H9 (cell line): Measurements from ENCODE around the gene OR2F2. TPM values are rescaled to one million over a fixed set of nuclear protein-coding genes. Genes with fewer than 3 reads are reported as not detected.

ENCODE experiments used
- DNase-seq: peaks from one replicate; pipeline ENCODE4 v3.0.0-alpha.2; 2017
- H2AFZ ChIP-seq: one replicate; pipeline ENCODE4 v1.6.1; 2013; ENCODE audit warnings: mild to moderate bottlenecking, low read length, control low read depth, moderate library complexity
- H2AK5ac ChIP-seq: 2 replicates; pipeline ENCODE4 v1.6.1; 2013; ENCODE audit warnings: low read length, control low read depth, mixed read lengths; ENCODE audit not compliant: insufficient read length
- H2BK120ac ChIP-seq: one replicate; pipeline ENCODE4 v1.6.1; 2013; ENCODE audit warnings: low read depth, mild to moderate bottlenecking, low read length, control low read depth, inconsistent platforms; ENCODE audit not compliant: poor library complexity, severe bottlenecking
- H2BK12ac ChIP-seq: 2 replicates; pipeline ENCODE4 v1.6.1; 2013; ENCODE audit warnings: low read length, control low read depth, mixed read lengths, low read depth; ENCODE audit not compliant: insufficient read length
- H2BK15ac ChIP-seq: 2 replicates; pipeline ENCODE4 v1.6.1; 2013; ENCODE audit warnings: low read depth, low read length, control low read depth
- H2BK20ac ChIP-seq: one replicate; pipeline ENCODE4 v1.6.1; 2013; ENCODE audit warnings: low read depth, mild to moderate bottlenecking, low read length, control low read depth, inconsistent platforms; ENCODE audit not compliant: poor library complexity, severe bottlenecking
- H2BK5ac ChIP-seq: 2 replicates; pipeline ENCODE4 v1.6.1; 2013; ENCODE audit warnings: low read length, control low read depth, mixed read lengths; ENCODE audit not compliant: insufficient read length
- H3K14ac ChIP-seq: 2 replicates; pipeline ENCODE4 v1.6.1; 2013; ENCODE audit warnings: low read length, control low read depth; ENCODE audit not compliant: insufficient read depth
- H3K18ac ChIP-seq: 2 replicates; pipeline ENCODE4 v1.6.1; 2013; ENCODE audit warnings: low read depth, mild to moderate bottlenecking, mixed read lengths, low read length, control low read depth; ENCODE audit not compliant: insufficient read length
- H3K23ac ChIP-seq: 2 replicates; pipeline ENCODE4 v1.6.1; 2013; ENCODE audit warnings: low read length, control low read depth, mixed read lengths, low read depth; ENCODE audit not compliant: insufficient read length
- H3K23me2 ChIP-seq: 2 replicates; pipeline ENCODE4 v1.6.1; 2013; ENCODE audit warnings: low read depth, mild to moderate bottlenecking, mixed read lengths, low read length, control low read depth; ENCODE audit not compliant: insufficient read length, poor library complexity, severe bottlenecking
- H3K27ac ChIP-seq: 2 replicates; pipeline ENCODE4 v1.5.1; 2013; ENCODE audit warnings: low read length, control low read depth, mixed read lengths, low read depth; ENCODE audit not compliant: insufficient read length
- H3K27me3 ChIP-seq: 2 replicates; pipeline ENCODE4 v1.6.1; 2013; ENCODE audit warnings: low read length, control low read depth, inconsistent platforms; ENCODE audit not compliant: insufficient read depth
- H3K4ac ChIP-seq: 2 replicates; pipeline ENCODE4 v1.6.1; 2013; ENCODE audit warnings: low read depth, mild to moderate bottlenecking, control low read depth, inconsistent platforms, low read length, moderate library complexity
- H3K4me1 ChIP-seq: 2 replicates; pipeline ENCODE4 v1.6.1; 2013; ENCODE audit warnings: low read length, control low read depth, inconsistent platforms; ENCODE audit not compliant: insufficient read depth
- H3K4me2 ChIP-seq: 2 replicates; pipeline ENCODE4 v1.6.1; 2013; ENCODE audit warnings: low read length, control low read depth, mixed read lengths; ENCODE audit not compliant: insufficient read length, insufficient read depth
- H3K56ac ChIP-seq: 2 replicates; pipeline ENCODE4 v1.6.1; 2013; ENCODE audit warnings: low read depth, mild to moderate bottlenecking, mixed read lengths, low read length, control low read depth; ENCODE audit not compliant: insufficient read length
- H3K79me1 ChIP-seq: 2 replicates; pipeline ENCODE4 v1.6.1; 2013; ENCODE audit warnings: low read depth, mild to moderate bottlenecking, moderate library complexity, low read length, control low read depth, inconsistent platforms; ENCODE audit not compliant: insufficient read depth, poor library complexity, severe bottlenecking
- H3K79me2 ChIP-seq: 2 replicates; pipeline ENCODE4 v1.6.1; 2013; ENCODE audit warnings: low read length, control low read depth, inconsistent platforms; ENCODE audit not compliant: insufficient read depth
- H3K9ac ChIP-seq: 2 replicates; pipeline ENCODE4 v1.6.1; 2013; ENCODE audit warnings: low read length, control low read depth, mixed read lengths; ENCODE audit not compliant: insufficient read length; ENCODE audit errors: extremely low read depth
- H3K9me3 ChIP-seq: one replicate; pipeline ENCODE4 v1.6.1; 2013; ENCODE audit warnings: low read depth, low read length, inconsistent platforms; ENCODE audit not compliant: control insufficient read depth
- H3T11ph ChIP-seq: one replicate; pipeline ENCODE4 v1.6.1; 2013; ENCODE audit warnings: mild to moderate bottlenecking, low read length, control low read depth, inconsistent platforms
- H4K20me1 ChIP-seq: one replicate; pipeline ENCODE4 v1.6.1; 2013; ENCODE audit not compliant: control insufficient read depth, insufficient read length, insufficient read depth
- H4K5ac ChIP-seq: 2 replicates; pipeline ENCODE4 v1.6.1; 2013; ENCODE audit warnings: low read depth, mild to moderate bottlenecking, mixed read lengths, low read length, control low read depth; ENCODE audit not compliant: insufficient read length
- H4K8ac ChIP-seq: replicated peaks from 2 replicates; pipeline ENCODE4 v1.6.1; 2013; ENCODE audit warnings: low read length, control low read depth, mixed read lengths, low read depth; ENCODE audit not compliant: insufficient read length
- H4K91ac ChIP-seq: 2 replicates; pipeline ENCODE4 v1.6.1; 2013; ENCODE audit warnings: low read depth, mild to moderate bottlenecking, moderate library complexity, mixed read lengths, low read length, control low read depth; ENCODE audit not compliant: insufficient read length
- H3K27ac Mint-ChIP-seq, 3 experiments: 2 replicates in 2 of 3; 3 replicates in 1 of 3; pipeline ENCODE4 v1.8.0; 2020 to 2021; ENCODE audit warnings: mixed read lengths in 3 of 3, mild to moderate bottlenecking in 1 of 3, moderate library complexity in 1 of 3
- H3K27me3 Mint-ChIP-seq: 2 replicates; pipeline ENCODE4 v1.8.0; 2021; ENCODE audit warnings: low read depth, mild to moderate bottlenecking, moderate library complexity, mixed read lengths
- H3K36me3 Mint-ChIP-seq, 3 experiments: 2 replicates in 2 of 3; 3 replicates in 1 of 3; pipeline ENCODE4 v1.8.0; 2020 to 2021; ENCODE audit warnings: low read depth in 3 of 3, mixed read lengths in 3 of 3; ENCODE audit not compliant: insufficient read depth in 1 of 3
- H3K4me1 Mint-ChIP-seq, 2 experiments: 2 replicates each; pipeline ENCODE4 v1.8.0; 2020; ENCODE audit warnings: mixed read lengths in 2 of 2
- H3K4me3 Mint-ChIP-seq, 2 experiments: 2 replicates in 1 of 2; 3 replicates in 1 of 2; pipeline ENCODE4 v1.8.0; 2020 to 2021; ENCODE audit warnings: mild to moderate bottlenecking in 2 of 2, mixed read lengths in 2 of 2, moderate library complexity in 1 of 2
- H3K9me3 Mint-ChIP-seq, 2 experiments: 2 replicates in 1 of 2; 3 replicates in 1 of 2; pipeline ENCODE4 v1.8.0; 2020; ENCODE audit warnings: mild to moderate bottlenecking in 2 of 2, mixed read lengths in 2 of 2, moderate library complexity in 1 of 2
- CTCF ChIP-seq: fragments of 200-600 bp; sonication (generic); conservative IDR thresholded peaks from 3 replicates; pipeline ENCODE4 v1.8.0; 2021; ENCODE audit warnings: antibody characterized with exemption, mild to moderate bottlenecking
- total RNA-seq: library from RNA; stranded (reverse); gene quantifications from 2 replicates; pipeline ENCODE4 v1.2.1, GENCODE V29; 2021

Gene OR2F2
- total RNA-seq, 1 experiment from 2014 or later: not detected

DNA sequence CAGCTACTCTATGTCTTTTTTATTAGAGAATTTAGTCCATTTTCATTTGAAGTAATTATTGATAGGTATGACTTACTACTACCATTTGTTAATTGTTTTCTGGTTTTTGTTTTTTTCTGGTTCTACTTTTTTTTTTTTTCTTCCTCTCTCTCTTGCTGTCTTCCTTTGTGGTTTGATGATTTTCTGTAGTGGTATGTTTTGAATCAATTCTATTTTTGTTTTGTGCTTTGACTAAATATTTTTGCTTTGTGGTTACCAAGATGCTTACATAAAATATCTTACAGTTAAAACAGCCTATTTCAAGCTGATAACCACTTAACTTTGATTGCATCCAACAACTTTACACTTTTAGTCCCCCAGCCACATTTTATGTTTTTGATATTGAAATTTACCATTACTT is 3.3 kb upstream of the OR2F2 start:
- Histone ChIP-seq H3K23ac (no peak overlapping the region), H2AFZ (no peak overlapping the region), H4K5ac (no peak overlapping the region), H2BK12ac (no peak overlapping the region), H2BK120ac (no peak overlapping the region), H3K27me3 (no peaks in the 10 kb centered on the region), H3K23me2 (no peaks in the 10 kb centered on the region), H4K8ac (no peak overlapping the region), H3K9me3 (no peaks in the 10 kb centered on the region), H3K4me1 (no peaks in the 10 kb centered on the region), H2BK20ac (no peak overlapping the region), H3K27ac (no peak overlapping the region), H2BK5ac (no peak overlapping the region), H3K56ac (no peak overlapping the region), H3K4ac (no peak overlapping the region), H3K79me1 (no peaks in the 10 kb centered on the region), H3K9ac (no peak overlapping the region), H2AK5ac (no peak overlapping the region), H3K79me2 (no peaks in the 10 kb centered on the region), H3K14ac (no peak overlapping the region), H3T11ph (no peak overlapping the region), H4K91ac (no peak overlapping the region), H2BK15ac (no peak overlapping the region), H3K18ac (no peak overlapping the region), H3K4me2 (no peak overlapping the region), H4K20me1 (no peaks in the 10 kb centered on the region)
- H3K27me3 Mint-ChIP-seq: no peaks in the 10 kb centered on the region; the same call in 1 of the 2 replicates
- no peak overlapping the region for H3K4me3 Mint-ChIP-seq
- no peaks in the 10 kb centered on the region for H3K36me3 Mint-ChIP-seq
- peaks cover 0 to 8% of the 10 kb centered on the region in 2 experiments; a peak in 2 of 4 replicates for H3K4me1 Mint-ChIP-seq
- no peaks in the 10 kb centered on the region for H3K9me3 Mint-ChIP-seq
- H3K27ac Mint-ChIP-seq: no peak overlapping the region
- DNase-seq: no peak
- TF ChIP-seq CTCF: no peak
